ENCODE measurements around the gene GPR78.

Gene GPR78

GRCh38 chr4:8540586-8540985 lies 39.6 kb upstream of the GPR78 start:
- Histone ChIP-seq H3K9ac (ENCODE audit: low read length) (peak overlapping the region; percentile 31; the same call in 1 of the 2 replicates), H3K4me2 (ENCODE audit: low read length) (peak overlapping the region; percentile 54), H3K36me3 (replicated peaks; ENCODE audit: low read depth, low read length) (peaks cover 3% of the 10 kb centered on the region), H3K4me3 (ENCODE audit: low read length) (no peak overlapping the region), H3K79me2 (ENCODE audit: low read length) (no peaks in the 10 kb centered on the region), H3K27me3 (ENCODE audit: low read depth, low read length) (no peaks in the 10 kb centered on the region), H2AFZ (ENCODE audit: low read depth, low read length) (peak overlapping the region; percentile 28; the same call in 1 of the 2 replicates), H3K27ac (ENCODE audit: low read length) (peak overlapping the region; percentile 63), H3K4me1 (ENCODE audit: low read length) (peaks cover 53% of the 10 kb centered on the region), H3K9me3 (ENCODE audit: insufficient read depth, low read length) (0 out of 2 replicates have a peak, but pooled peaks cover under 1% of the 10 kb centered on the region), H4K20me1 (ENCODE audit: insufficient read depth, low read length) (no peaks in the 10 kb centered on the region)
- TF ChIP-seq, protein P1, sequence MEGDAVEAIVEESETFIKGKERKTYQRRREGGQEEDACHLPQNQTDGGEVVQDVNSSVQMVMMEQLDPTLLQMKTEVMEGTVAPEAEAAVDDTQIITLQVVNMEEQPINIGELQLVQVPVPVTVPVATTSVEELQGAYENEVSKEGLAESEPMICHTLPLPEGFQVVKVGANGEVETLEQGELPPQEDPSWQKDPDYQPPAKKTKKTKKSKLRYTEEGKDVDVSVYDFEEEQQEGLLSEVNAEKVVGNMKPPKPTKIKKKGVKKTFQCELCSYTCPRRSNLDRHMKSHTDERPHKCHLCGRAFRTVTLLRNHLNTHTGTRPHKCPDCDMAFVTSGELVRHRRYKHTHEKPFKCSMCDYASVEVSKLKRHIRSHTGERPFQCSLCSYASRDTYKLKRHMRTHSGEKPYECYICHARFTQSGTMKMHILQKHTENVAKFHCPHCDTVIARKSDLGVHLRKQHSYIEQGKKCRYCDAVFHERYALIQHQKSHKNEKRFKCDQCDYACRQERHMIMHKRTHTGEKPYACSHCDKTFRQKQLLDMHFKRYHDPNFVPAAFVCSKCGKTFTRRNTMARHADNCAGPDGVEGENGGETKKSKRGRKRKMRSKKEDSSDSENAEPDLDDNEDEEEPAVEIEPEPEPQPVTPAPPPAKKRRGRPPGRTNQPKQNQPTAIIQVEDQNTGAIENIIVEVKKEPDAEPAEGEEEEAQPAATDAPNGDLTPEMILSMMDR (IDR thresholded peaks at IDR 0.05; ENCODE audit: low read depth, low read length) = no peak
- no peak for TF ChIP-seq EZH2phosphoT487 (IDR thresholded peaks at IDR 0.05; ENCODE audit: low read depth)

GRCh38 chr4:8540991-8541390 lies 39.2 kb upstream of the GPR78 start:
- H3K4me3 ChIP-seq (ENCODE audit: low read length) = no peak overlapping the region
- no peaks in the 10 kb centered on the region for H4K20me1 ChIP-seq (ENCODE audit: insufficient read depth, low read length)
- H3K9ac ChIP-seq (ENCODE audit: low read length) = no peak overlapping the region
- H3K27me3 ChIP-seq (ENCODE audit: low read depth, low read length) = no peaks in the 10 kb centered on the region
- H3K36me3 ChIP-seq (replicated peaks; ENCODE audit: low read depth, low read length) = no peaks in the 10 kb centered on the region
- peak overlapping the region; percentile 63 for H3K27ac ChIP-seq (ENCODE audit: low read length)
- H3K9me3 ChIP-seq (ENCODE audit: insufficient read depth, low read length) = no peaks in the 10 kb centered on the region
- no peak overlapping the region for H3K4me2 ChIP-seq (ENCODE audit: low read length)
- TF ChIP-seq, protein P1 (IDR thresholded peaks at IDR 0.05; ENCODE audit: low read depth, low read length) = no peak
- no peak for TF ChIP-seq EZH2phosphoT487 (IDR thresholded peaks at IDR 0.05; ENCODE audit: low read depth)
- peaks cover 50% of the 10 kb centered on the region for H3K4me1 ChIP-seq (ENCODE audit: low read length)
- no peaks in the 10 kb centered on the region for H3K79me2 ChIP-seq (ENCODE audit: low read length)
- H2AFZ ChIP-seq (ENCODE audit: low read depth, low read length) = no peak overlapping the region

DNA sequence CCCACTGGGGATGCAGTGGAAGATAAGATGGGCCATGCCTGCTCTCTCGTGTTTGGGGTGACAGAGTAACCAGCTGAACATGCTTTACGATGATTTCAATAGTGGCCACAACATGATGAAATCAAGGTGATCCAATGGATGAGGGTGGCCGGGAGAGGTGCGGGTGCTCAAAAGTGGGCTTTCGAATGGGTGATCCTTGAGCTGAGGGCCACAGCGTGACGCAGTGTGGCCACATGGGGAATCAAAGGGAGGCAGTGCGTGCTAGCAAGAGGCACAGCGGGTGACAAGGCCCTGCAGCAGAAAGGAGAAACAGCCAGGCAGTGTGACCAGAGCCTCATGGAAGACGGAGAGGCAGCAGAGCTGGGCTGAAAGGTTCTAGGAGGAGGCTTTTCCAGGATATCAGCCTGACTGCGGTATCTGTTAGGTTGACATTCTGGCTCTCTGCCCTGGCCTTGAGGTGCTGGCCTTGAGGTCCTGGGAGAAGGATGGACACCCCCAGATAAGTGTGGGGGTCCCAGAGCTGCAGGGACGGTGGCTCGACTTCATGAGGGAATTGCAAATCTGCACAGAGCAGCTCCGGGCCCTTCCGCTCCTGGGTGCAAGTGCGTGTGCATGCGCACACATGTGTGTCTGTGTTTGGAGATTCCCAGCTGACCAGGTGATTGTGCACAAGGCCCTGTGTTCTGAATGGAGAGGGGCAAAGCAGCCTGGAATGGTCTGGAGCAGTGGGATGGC lies 38.0 kb upstream of the GPR78 start:
- H3K27me3 ChIP-seq (ENCODE audit: low read depth, low read length) = no peaks in the 10 kb centered on the region
- H3K27ac ChIP-seq (ENCODE audit: low read length) = no peak overlapping the region
- H3K36me3 ChIP-seq (replicated peaks; ENCODE audit: low read depth, low read length) = no peaks in the 10 kb centered on the region
- TF ChIP-seq, protein P1 (IDR thresholded peaks at IDR 0.05; ENCODE audit: low read depth, low read length) = no peak
- TF ChIP-seq EZH2phosphoT487 (IDR thresholded peaks at IDR 0.05; ENCODE audit: low read depth) = no peak
- H3K9me3 ChIP-seq (ENCODE audit: insufficient read depth, low read length) = no peaks in the 10 kb centered on the region
- H3K4me2 ChIP-seq (ENCODE audit: low read length) = no peak overlapping the region
- H3K4me1 ChIP-seq (ENCODE audit: low read length) = peaks cover 43% of the 10 kb centered on the region
- H4K20me1 ChIP-seq (ENCODE audit: insufficient read depth, low read length) = no peaks in the 10 kb centered on the region
- no peaks in the 10 kb centered on the region for H3K79me2 ChIP-seq (ENCODE audit: low read length)
- no peak overlapping the region for H2AFZ ChIP-seq (ENCODE audit: low read depth, low read length)
- H3K4me3 ChIP-seq (ENCODE audit: low read length) = no peak overlapping the region
- H3K9ac ChIP-seq (ENCODE audit: low read length) = no peak overlapping the region

DNA sequence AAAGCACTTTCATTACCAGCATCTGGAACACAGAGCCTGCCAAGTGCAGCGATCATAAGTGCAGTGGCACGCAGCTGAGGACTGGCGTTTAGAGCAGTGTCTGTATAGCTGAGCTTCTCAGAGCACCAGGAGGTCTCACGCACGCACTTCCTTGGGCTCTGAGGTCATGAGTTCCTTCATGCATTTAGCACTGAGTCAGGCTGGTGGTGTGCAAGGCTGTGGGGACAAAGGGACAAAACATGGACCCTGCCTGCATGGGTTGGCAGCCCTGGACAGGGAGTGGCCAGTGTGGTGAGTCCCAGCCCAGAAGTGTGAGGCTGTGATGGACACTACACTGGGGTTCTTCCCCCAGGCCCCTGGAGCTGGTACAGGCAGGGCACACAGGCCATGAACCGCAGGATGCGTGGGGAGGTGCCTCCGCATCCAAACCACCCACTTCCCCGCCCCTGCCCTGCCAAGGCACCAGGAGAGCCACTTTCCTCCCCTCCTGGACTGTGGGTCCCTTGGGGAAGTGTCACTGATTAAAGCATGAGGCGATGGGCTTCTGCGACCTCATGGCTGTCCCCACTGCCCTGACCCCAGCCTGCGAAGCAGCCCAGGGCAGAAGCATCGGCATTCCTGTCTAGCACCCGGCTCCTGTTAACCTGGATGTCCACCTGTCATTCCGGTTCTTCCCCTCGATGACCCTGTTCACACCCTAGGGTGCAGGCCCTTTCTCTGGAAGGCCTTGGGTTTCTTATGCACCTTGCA lies 37.2 kb upstream of the GPR78 start:
- Histone ChIP-seq H3K79me2 (ENCODE audit: low read length) (no peaks in the 10 kb centered on the region), H3K4me1 (ENCODE audit: low read length) (peaks cover 35% of the 10 kb centered on the region), H4K20me1 (ENCODE audit: insufficient read depth, low read length) (no peaks in the 10 kb centered on the region)

More for the DNA sequence above, 37.2 kb upstream of the GPR78 start:
- Histone ChIP-seq H3K9ac (ENCODE audit: low read length) (no peak overlapping the region), H2AFZ (ENCODE audit: low read depth, low read length) (no peak overlapping the region), H3K27ac (ENCODE audit: low read length) (no peak overlapping the region), H3K27me3 (ENCODE audit: low read depth, low read length) (no peaks in the 10 kb centered on the region), H3K4me2 (ENCODE audit: low read length) (no peak overlapping the region), H3K4me3 (ENCODE audit: low read length) (no peak overlapping the region), H3K9me3 (ENCODE audit: insufficient read depth, low read length) (no peaks in the 10 kb centered on the region), H3K36me3 (replicated peaks; ENCODE audit: low read depth, low read length) (no peaks in the 10 kb centered on the region)
- TF ChIP-seq EZH2phosphoT487 (IDR thresholded peaks at IDR 0.05; ENCODE audit: low read depth) = no peak
- TF ChIP-seq, protein P1 (IDR thresholded peaks at IDR 0.05; ENCODE audit: low read depth, low read length) = no peak
